ENCODE data around the gene AARS1. TPM values are rescaled to one million over a fixed set of nuclear protein-coding genes. Genes with fewer than 3 reads are reported as not detected.
"Not testable (repeated sequence)": the region's sequence is repeated elsewhere in the genome, so short reads cannot be mapped to it uniquely, and the experiment has no call there.

The AARS1 gene
- total RNA-seq, 1 experiment from 2014 or later, result 314 TPM

GRCh38 chr16:70270176-70270575 is 19.1 kb downstream of the AARS1 start:
- ChIA-PET CTCF (interaction anchor here (0.6 to 0.9 kb wide), 2 partner anchors 18 to 374 kb away, joined by 3 to 4 read pairs; partner anchors contain the start of gene EXOSC6), POLR2A (no interaction called here)
- Mint-ChIP-seq H3K9me3 (ENCODE audit: unreplicated experiment) (no peaks in the 10 kb centered on the region), H3K4me3 (ENCODE audit: unreplicated experiment) (no peak overlapping the region), H3K27ac (ENCODE audit: low read depth, unreplicated experiment) (no peak overlapping the region), H3K27me3 (ENCODE audit: insufficient read depth, unreplicated experiment) (no peaks in the 10 kb centered on the region), H3K4me1 (ENCODE audit: insufficient read depth, unreplicated experiment) (no peaks in the 10 kb centered on the region), H3K36me3 (ENCODE audit: insufficient read depth, unreplicated experiment) (peaks cover 100% of the 10 kb centered on the region)
- no peak for DNase-seq (ENCODE audit: unreplicated experiment)
- no TSS peak for BruUV-seq (replicated peaks)
- no peak for TF ChIP-seq CTCF (IDR thresholded peaks at IDR 0.05; ENCODE audit: unreplicated experiment)
- intact Hi-C loops (cut with micrococcal nuclease), result no loop called here

DNA sequence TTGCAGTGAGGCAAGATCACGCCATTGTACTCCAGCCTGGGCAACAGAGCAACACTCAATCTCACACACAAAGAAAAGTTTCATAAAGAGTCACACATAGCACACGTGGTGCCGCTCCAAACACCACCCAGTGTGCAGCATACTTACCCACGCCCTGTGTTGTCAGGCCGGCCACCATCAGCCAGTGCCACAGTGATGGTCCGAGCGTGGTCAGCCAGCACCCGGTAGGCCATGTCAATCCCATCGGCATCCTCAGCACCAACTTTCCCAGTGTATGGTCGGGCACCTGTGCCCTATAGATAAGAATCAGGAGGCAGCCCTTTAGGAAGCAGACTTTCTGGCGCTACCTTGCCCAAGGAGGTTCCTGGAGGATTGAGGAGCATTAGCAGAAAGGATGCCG is 19.8 kb downstream of the AARS1 start:
- no peak overlapping the region for H3K27ac Mint-ChIP-seq (ENCODE audit: low read depth, unreplicated experiment)
- no peak for DNase-seq (ENCODE audit: unreplicated experiment)
- BruUV-seq (replicated peaks), result no TSS peak
- H3K27me3 Mint-ChIP-seq (ENCODE audit: insufficient read depth, unreplicated experiment), result no peaks in the 10 kb centered on the region
- no peak overlapping the region for H3K4me3 Mint-ChIP-seq (ENCODE audit: unreplicated experiment)
- CTCF ChIA-PET, result interaction anchor here (0.6 to 2.4 kb wide), 3 partner anchors 17 to 556 kb away, joined by 3 to 7 read pairs (median 3); no protein-coding TSS in a partner anchor
- H3K4me1 Mint-ChIP-seq (ENCODE audit: insufficient read depth, unreplicated experiment), result no peaks in the 10 kb centered on the region
- intact Hi-C loops (cut with micrococcal nuclease), result no loop called here
- POLR2A ChIA-PET, result no interaction called here
- no peaks in the 10 kb centered on the region for H3K9me3 Mint-ChIP-seq (ENCODE audit: unreplicated experiment)
- TF ChIP-seq CTCF (IDR thresholded peaks at IDR 0.05; ENCODE audit: unreplicated experiment), result no peak
- peaks cover 100% of the 10 kb centered on the region for H3K36me3 Mint-ChIP-seq (ENCODE audit: insufficient read depth, unreplicated experiment)

DNA sequence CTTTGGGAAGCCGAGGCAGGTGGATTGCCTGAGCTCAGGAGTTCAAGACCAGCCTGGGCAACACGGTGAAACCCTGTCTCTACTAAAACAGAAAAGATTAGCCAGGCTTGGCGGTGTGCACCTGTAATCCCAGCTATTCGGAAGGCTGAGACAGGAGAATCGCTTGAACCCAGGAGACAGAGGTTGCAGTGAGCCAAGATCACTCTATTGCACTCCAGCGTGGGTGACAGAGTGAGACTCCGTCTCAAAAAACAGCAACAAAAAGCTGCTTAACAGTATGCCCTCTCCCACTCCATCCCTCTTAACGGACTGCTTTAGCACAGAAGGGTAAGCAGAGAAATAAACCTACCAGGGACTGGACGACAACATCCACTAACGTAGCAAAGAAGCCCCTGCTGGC is 21.4 kb downstream of the AARS1 start:
- H3K36me3 Mint-ChIP-seq (ENCODE audit: insufficient read depth, unreplicated experiment), result peaks cover 100% of the 10 kb centered on the region
- intact Hi-C loops (cut with micrococcal nuclease); POLR2A ChIA-PET; H3K9me3 Mint-ChIP-seq (ENCODE audit: unreplicated experiment); H3K27me3 Mint-ChIP-seq (ENCODE audit: insufficient read depth, unreplicated experiment); H3K27ac Mint-ChIP-seq (ENCODE audit: low read depth, unreplicated experiment); DNase-seq (ENCODE audit: unreplicated experiment); H3K4me1 Mint-ChIP-seq (ENCODE audit: insufficient read depth, unreplicated experiment); BruUV-seq (replicated peaks); H3K4me3 Mint-ChIP-seq (ENCODE audit: unreplicated experiment): not testable (repeated sequence)
- CTCF ChIA-PET, result interaction anchor here (0.9 to 2.7 kb wide), 12 partner anchors 8 to 49 kb away, joined by 3 to 12 read pairs (median 4); no protein-coding TSS in a partner anchor

GRCh38 chr16:70267516-70267915 is 21.8 kb downstream of the AARS1 start:
- no TSS peak for BruUV-seq (replicated peaks)
- peak; percentile 62 for DNase-seq (ENCODE audit: unreplicated experiment)
- H3K36me3 Mint-ChIP-seq (ENCODE audit: insufficient read depth, unreplicated experiment), result peaks cover 100% of the 10 kb centered on the region

DNA sequence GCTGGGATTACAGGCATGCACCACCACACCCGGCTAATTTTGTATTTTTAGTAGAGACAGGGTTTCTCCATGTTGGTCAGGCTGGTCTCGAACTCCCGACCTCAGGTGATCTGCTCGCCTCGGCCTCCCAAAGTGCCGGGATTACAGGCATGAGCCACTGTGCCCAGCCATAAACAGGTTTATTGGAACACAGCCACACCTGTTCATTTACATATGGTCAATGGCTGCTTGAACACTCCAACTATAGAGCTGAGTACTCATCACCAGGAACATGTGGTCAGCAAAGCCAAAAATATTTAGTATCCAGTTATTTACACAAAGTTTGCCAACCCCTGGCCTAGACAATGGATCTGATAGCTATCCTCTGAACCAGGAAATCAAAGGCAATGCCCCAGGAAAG is 29.4 kb downstream of the AARS1 start:
- DNase-seq (ENCODE audit: unreplicated experiment); H3K4me1 Mint-ChIP-seq (ENCODE audit: insufficient read depth, unreplicated experiment); H3K27ac Mint-ChIP-seq (ENCODE audit: low read depth, unreplicated experiment); BruUV-seq (replicated peaks); intact Hi-C loops (cut with micrococcal nuclease); H3K27me3 Mint-ChIP-seq (ENCODE audit: insufficient read depth, unreplicated experiment); H3K9me3 Mint-ChIP-seq (ENCODE audit: unreplicated experiment); H3K4me3 Mint-ChIP-seq (ENCODE audit: unreplicated experiment): not testable (repeated sequence)
- CTCF ChIA-PET, result interaction anchor here (0.8 kb wide), 1 partner anchor 8 kb away, joined by 3 read pairs; no protein-coding TSS in a partner anchor
- H3K36me3 Mint-ChIP-seq (ENCODE audit: insufficient read depth, unreplicated experiment), result peaks cover 100% of the 10 kb centered on the region
- POLR2A ChIA-PET, result interaction anchor here (1.0 kb wide), 1 partner anchor 87 kb away, joined by 3 read pairs; the partner anchor contains the start of gene DDX19A

More at GRCh38 chr16:70267516-70267915, 21.8 kb downstream of the AARS1 start:
- H3K4me3 Mint-ChIP-seq (ENCODE audit: unreplicated experiment), result no peak overlapping the region
- H3K27ac Mint-ChIP-seq (ENCODE audit: low read depth, unreplicated experiment), result no peak overlapping the region
- CTCF ChIA-PET, result interaction anchor here (0.5 to 2.7 kb wide), 14 partner anchors 11 to 684 kb away, joined by 3 to 12 read pairs (median 4); no protein-coding TSS in a partner anchor
- TF ChIP-seq CTCF (IDR thresholded peaks at IDR 0.05; ENCODE audit: unreplicated experiment), result peak; percentile 39
- POLR2A ChIA-PET, result no interaction called here
- H3K4me1 Mint-ChIP-seq (ENCODE audit: insufficient read depth, unreplicated experiment), result no peaks in the 10 kb centered on the region
- intact Hi-C loops (cut with micrococcal nuclease), result no loop called here
- no peaks in the 10 kb centered on the region for H3K27me3 Mint-ChIP-seq (ENCODE audit: insufficient read depth, unreplicated experiment)
- H3K9me3 Mint-ChIP-seq (ENCODE audit: unreplicated experiment), result no peaks in the 10 kb centered on the region

Measured in MCF 10A (cell line).